ENCODE measurements around the gene TM4SF4.
"Not testable (repeated sequence)": the region's sequence is repeated elsewhere in the genome, so short reads cannot be mapped to it uniquely, and the experiment has no call there.

TM4SF4 gene, protein sequence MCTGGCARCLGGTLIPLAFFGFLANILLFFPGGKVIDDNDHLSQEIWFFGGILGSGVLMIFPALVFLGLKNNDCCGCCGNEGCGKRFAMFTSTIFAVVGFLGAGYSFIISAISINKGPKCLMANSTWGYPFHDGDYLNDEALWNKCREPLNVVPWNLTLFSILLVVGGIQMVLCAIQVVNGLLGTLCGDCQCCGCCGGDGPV

DNA sequence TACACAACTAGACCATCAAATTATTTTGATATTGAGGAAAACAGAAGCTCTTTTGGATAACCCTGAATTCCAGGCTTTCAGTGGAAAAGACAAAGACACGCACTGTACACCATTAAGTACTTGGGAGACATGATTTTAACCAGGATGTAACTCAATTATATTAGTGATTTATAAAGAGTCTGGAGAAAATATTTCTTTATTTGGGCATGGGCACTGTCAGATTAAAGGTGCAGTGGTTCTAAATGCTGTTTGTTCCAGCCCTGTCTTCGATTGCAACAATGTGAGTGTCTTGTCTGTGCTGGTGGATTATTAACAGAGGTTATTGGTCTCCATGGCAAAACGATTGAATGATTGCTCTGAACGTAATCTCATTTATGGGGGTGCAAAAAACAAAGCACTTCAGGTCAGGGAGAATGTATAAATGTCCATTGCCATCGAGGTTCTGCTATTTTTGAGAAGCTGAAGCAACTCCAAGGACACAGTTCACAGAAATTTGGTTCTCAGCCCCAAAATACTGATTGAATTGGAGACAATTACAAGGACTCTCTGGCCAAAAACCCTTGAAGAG, at the start of gene TM4SF4:
TSS of gene TM4SF4 (plus strand) at position 448 of the 568 bp plus-strand sequence. CDS start 181 bp downstream, outside the sequence.
- DNase-seq (ENCODE audit: low read depth, low spot score) = no peak

GRCh38 chr3:149424918-149425317, 49.6 kb upstream of the TM4SF4 start:
- DNase-seq (ENCODE audit: low read depth, low spot score) = no peak

DNA sequence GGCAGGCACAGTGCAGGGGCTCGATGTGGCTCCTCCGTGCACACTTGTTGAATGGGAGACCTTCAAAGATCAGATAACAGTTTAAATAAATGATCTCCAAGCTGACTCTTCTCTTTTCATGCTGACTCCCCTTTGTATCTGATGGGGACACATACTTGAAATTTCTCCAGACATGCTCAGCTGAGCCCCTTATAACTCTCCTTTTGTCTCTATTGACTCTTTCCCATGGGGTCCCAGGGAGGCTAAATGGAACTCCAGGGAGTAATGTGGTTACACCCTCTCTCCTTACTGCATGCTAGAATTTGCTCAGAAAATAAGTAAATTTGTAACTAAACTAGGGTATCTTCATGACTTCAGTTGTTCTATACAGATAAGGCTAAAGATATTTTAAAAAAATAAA, 48.2 kb upstream of the TM4SF4 start:
- no peak for DNase-seq (ENCODE audit: low read depth, low spot score)

GRCh38 chr3:149428087-149428486, 46.4 kb upstream of the TM4SF4 start:
- DNase-seq (ENCODE audit: low read depth, low spot score) = no peak

DNA sequence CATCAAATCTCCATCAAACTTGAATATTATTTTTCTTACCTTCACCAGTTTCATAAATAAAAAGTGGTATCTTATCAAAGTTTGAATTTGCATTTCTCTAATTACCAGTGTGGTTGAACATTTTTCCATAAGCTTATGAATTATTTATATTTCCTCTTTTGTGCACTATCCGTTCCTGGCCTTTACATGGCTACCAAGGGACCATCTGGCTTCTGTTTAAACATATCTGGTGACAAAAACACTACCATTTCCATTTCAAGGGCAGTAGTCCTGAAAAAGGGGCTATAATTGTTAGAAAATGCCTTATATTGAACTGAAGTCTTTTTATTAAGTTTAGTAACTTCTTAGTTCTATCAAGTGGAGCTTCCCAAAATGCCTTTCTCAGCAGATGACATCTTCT, 44.3 kb upstream of the TM4SF4 start:
- DNase-seq (ENCODE audit: low read depth, low spot score) = no peak

GRCh38 chr3:149432149-149432548, 42.3 kb upstream of the TM4SF4 start:
- no peak for DNase-seq (ENCODE audit: low read depth, low spot score)

DNA sequence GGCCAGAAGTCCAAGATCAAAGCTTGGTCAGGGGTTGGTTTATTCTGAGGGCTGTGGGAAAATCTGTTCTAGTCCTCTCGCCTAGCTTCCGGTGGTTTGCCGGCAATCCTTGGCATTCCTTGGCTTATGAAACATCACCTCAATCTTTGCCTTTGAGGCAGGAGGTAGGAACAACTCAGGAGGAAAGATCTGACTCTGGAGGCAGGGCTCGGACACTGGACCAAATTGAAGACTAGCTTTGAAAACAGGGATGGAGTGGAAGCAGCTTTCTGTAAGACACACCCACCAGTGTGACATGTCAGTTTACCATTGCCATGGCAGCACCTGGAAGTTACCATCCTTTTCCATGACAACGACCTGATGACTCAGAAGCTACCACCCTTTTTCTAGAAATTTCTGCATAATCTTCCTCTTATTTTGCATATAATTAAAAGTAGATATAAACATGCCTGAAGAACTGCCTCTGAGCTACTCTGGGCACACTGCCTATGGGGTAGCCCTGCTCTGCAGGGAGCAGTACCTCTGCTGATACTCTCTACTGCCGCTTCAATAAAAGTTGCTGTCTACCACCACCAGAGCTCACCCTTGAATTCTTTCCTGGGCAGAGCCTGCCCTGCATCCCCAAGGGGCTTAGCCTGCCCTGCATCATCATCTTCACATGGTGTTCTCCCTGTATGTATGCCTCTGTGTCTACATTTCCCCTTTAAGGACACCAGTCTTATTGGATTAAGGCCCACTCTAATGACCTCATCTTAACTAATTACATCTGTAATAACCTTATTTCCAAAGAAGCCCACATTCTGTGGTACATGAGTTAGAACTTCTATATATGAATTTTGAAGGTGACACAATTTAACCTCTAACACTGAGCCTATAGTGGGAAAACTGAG, 38.3 kb upstream of the TM4SF4 start:
- DNase-seq (ENCODE audit: low read depth, low spot score) = no peak

DNA sequence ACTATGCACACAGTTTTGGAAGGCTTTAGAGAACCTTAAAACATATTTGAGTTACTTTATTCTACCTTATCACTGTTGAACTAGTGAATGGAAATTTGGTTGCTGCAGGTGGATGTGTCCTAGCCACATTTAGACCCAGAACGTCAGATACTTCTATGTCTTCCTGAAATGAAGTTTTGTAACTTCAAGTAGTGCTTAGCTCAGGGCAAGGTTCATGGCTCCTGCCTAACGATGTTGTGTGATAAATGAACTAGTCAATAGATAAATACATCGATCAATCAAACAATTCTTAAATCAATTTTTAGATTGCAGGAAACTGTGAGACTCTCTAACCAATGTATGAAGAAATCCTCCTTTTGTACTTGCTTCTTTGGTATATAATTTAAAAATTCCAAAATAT, 37.2 kb upstream of the TM4SF4 start:
- no peak for DNase-seq (ENCODE audit: low read depth, low spot score)

DNA sequence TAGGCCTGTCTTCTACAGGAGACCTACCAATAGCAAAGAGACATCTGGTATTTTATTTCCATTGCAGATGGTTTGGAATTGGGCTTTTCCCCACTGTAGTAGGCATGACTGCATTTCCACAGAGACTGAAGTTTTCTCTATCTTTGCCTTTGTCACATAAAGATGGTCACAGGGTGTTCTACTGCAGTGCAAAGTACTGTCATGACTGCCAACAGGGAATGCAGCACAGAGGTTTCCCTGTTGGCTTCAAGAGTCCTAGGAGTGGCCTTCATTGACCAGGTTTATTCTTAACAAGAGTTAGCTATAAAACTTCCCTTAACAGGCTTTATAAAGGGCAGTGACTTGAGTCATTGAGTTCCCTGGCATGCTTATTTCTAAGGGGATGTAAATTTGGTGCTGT, 36.8 kb upstream of the TM4SF4 start:
- no peak for DNase-seq (ENCODE audit: low read depth, low spot score)

DNA sequence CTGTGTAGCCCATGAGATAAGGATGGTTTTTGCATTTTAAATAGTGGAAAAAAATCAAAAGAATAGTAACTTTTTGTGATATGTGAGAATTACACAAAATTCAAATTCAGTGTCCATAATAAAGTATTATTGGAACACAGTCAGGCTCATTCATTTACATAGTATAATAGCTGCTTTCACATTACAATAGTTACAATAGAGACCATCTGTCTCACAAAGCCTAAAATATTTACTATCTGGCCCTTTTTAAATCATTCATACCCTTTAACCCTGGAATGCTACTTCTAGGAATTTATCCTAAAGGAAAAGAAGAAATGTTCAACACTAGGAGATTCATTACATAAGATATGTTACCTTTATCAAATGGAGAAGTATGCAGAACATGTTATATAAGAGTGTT, 35.5 kb upstream of the TM4SF4 start:
- DNase-seq (ENCODE audit: low read depth, low spot score) = no peak

DNA sequence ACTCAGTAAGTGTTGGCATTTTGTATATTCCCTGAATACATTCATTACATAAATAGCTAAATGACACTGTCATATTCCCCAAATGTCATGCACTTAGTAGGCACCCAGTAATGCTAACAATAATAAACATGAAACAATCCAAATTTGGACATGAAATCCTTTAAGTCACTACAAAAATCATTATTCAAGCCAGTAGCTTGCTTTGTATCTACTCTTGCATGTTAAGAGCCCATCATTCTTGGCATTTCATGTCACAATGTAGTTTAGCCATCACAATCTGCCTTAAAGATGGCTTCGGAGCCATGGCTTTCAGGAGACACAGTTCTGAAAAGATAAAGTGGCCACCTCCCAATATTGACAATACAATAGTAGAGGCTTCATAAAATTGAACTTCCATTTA, 32.9 kb upstream of the TM4SF4 start:
- DNase-seq (ENCODE audit: low read depth, low spot score) = no peak

DNA sequence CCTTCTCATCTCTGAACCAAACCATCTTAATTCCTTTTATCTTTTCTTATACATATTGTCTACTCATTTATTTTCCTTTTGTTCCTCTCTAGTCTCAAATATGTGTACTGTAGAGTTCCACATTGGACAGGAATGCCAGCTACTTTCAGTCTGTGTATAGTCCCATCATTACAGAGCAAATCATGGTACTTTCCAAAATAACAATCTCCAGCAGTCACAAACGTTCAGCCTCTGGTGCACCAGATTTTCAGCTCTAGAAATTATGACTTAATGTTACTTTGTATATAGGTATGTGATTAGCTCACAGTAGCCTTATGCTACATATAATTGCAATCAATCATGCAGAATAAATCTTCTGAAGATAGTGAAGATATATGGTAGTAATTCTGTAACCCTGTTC, 32.5 kb upstream of the TM4SF4 start:
- no peak for DNase-seq (ENCODE audit: low read depth, low spot score)

DNA sequence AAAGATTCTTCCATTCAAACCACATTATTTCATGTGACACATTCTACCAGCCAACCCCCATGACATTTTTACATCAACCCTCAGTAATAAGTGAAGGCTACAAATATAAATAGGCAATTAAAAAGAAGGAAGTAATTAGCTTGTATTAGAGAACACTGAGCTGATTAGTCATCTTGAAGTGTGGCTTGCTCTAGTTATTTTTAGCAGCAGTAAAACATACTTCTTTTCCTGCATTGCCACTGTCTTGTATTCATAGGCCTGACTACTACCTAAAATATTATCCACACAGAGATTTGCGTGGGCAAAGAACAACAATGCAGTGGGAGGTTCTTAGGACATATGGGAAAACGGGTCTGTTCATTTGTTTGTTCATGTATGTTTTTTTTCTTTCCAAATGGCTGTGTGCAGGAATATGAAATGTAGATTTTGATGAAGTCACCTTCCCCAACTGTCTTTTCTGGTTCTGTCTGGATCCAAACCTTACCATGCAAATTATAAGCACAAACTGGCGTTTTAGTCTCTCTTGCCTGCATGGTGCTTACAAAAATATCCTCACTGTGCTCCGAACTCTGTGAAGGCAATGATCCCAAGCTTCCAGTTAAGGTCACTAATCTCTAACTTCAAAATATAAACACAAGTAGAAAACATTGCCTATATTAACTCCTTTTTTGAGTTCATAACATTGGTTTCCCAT, 31.5 kb upstream of the TM4SF4 start:
- no peak for DNase-seq (ENCODE audit: low read depth, low spot score)

DNA sequence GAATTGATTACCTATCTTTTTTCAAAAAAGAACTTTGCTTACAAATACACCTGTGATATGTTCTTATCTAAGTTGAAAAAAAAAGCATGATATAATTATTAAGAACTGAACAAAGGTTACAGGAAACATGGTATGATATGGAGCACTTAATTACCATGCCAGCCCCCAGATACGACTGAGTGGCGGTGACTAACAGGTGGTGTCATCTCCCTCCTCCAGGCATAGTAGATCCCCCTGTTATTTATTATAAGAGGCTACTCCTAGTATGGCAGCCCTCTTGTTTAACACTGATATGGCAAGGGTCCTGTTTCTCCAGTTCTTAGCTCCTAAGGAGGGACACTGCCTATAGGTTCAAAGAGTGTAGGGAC, 31.0 kb upstream of the TM4SF4 start:
- DNase-seq (ENCODE audit: low read depth, low spot score) = no peak

GRCh38 chr3:149444867-149445266, 29.6 kb upstream of the TM4SF4 start:
- not testable (repeated sequence) for DNase-seq (ENCODE audit: low read depth, low spot score)

- DNase-seq (ENCODE audit: low read depth, low spot score) = no peak
Observed at GRCh38 chr3:149448331-149448831, 26.1 kb upstream of the TM4SF4 start.

DNA sequence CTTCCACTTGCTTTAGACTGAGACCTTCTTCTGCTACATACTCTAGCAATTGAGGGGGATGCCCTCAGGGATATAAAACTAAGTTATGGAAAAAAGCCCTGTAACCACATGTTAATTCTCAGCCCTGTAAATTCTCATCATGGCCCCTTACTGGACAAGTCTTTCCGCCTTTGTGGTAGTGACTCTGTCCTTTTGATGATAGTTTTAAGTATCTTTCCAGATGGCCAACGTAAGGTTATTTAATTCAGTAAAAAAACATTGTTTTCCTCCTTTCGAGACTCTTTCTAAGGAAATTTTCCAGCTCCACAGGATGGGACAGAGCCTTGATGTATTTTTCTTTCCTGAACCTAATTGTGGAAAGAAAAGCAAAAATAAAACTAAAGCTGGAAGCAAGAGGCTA, 25.3 kb upstream of the TM4SF4 start:
- no peak for DNase-seq (ENCODE audit: low read depth, low spot score)

DNA sequence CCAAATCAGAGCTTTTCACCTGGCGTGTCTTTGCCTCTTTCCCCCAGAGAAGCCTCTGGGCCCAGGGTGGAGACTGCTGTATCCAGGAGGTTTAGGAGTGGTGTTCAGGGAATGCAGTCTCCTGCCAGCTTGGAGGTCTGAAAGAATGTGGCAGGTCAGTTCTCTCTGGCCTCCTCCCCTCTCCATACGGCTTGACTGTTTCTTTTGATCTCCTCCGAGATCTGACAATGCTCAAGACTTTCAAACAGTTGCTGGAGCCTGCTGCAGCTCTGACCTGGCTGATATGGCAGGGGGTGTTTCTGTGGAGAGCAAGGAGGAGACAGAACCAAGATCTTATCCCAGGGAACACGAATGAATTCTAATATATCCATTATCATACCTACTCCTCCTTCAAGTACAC, 24.7 kb upstream of the TM4SF4 start:
- no peak for DNase-seq (ENCODE audit: low read depth, low spot score)

- DNase-seq (ENCODE audit: low read depth, low spot score) = no peak
Observed at GRCh38 chr3:149450281-149450680, 24.2 kb upstream of the TM4SF4 start.

DNA sequence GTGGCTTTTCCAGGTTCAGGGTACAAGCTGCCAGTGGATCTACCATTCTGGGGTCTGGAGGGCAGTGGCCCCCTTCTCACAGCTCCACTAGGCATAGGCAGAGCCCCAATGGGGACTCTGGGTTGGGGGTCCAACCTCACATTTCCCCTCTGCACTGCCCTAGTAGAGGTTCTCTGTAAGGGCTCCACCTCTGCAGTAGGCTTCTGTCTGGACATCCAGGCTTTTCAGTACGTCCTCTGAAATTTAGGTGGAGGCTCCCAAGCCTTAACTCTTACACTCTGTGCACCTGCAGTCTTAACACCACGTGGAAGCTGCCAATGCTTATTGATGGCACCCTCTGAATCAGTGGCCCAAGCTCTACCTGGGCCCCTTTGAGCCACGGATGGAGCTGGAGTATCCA, 22.5 kb upstream of the TM4SF4 start:
- no peak for DNase-seq (ENCODE audit: low read depth, low spot score)

DNA sequence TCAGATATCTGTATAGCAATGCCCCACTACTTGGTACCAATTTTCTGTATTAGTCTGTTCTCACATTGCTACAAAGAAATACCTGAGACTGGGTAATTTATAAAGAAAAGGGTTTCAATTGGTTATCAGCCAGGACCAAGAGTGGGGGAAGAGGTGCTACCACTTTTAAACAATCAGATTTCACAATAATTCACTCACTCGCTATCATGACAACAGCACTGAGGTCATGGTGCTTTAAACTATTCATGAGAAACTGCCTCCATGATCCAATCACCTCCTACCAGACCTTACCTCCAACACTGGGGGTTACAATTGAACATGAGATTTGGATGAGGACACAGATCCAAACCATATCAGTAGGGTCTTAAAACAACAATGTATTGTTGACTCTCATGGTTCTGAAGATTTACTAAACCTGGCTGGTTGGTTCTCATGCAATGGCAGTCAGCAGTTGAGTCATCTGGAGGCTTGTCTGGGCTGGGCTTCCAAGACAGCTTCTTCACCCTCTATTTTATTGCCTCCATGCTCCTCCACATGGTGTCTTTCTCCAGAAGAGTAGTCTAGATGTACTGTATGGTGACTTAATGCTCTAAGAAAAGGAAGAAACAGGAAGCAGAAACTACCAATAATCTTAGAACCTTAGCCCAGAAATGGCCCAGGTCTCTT, 21.2 kb upstream of the TM4SF4 start:
- DNase-seq (ENCODE audit: low read depth, low spot score) = no peak

- DNase-seq (ENCODE audit: low read depth, low spot score) = no peak
Observed at GRCh38 chr3:149454746-149455145, 19.8 kb upstream of the TM4SF4 start.
